ENCODE data around the gene ASAP3. TPM values are rescaled to one million over a fixed set of nuclear protein-coding genes. Genes with fewer than 3 reads are reported as not detected.

ASAP3 gene
- total RNA-seq: 0.42 TPM

GRCh38 chr1:23483321-23484252 lies at the start of gene ASAP3:
Gene ASAP3, minus strand, starts transcription at chr1:23484179. Its CDS starts 46 bp downstream, at chr1:23484133.
- no peaks in the 10 kb centered on the region for H3K9me3 ChIP-seq (ENCODE audit: low read depth, low read length)
- H3K4me1 ChIP-seq (ENCODE audit: insufficient read depth, low read length): peaks cover 15% of the 10 kb centered on the region
- H3K27me3 ChIP-seq (ENCODE audit: insufficient read depth, low read length): peaks cover 39% of the 10 kb centered on the region
- H3K4me3 ChIP-seq (ENCODE audit: low read length): peak within 1 kb of the TSS; percentile 38

- peaks cover 93% of the 10 kb centered on the region for H3K4me1 ChIP-seq (ENCODE audit: insufficient read depth, low read length)
- no peaks in the 10 kb centered on the region for H3K27me3 ChIP-seq (ENCODE audit: insufficient read depth, low read length)
- H3K9me3 ChIP-seq (ENCODE audit: low read depth, low read length): no peaks in the 10 kb centered on the region
- no peak overlapping the region for H3K4me3 ChIP-seq (ENCODE audit: low read length)
Observed at GRCh38 chr1:23533246-23534023, 49.5 kb upstream of the ASAP3 start.

GRCh38 chr1:23531562-23532094 lies 47.6 kb upstream of the ASAP3 start:
- H3K4me1 ChIP-seq (ENCODE audit: insufficient read depth, low read length): peaks cover 98% of the 10 kb centered on the region
- no peaks in the 10 kb centered on the region for H3K27me3 ChIP-seq (ENCODE audit: insufficient read depth, low read length)
- H3K4me3 ChIP-seq (ENCODE audit: low read length): no peak overlapping the region
- no peaks in the 10 kb centered on the region for H3K9me3 ChIP-seq (ENCODE audit: low read depth, low read length)

GRCh38 chr1:23530747-23531561 lies 47.0 kb upstream of the ASAP3 start, which contains the start of gene E2F2:
Gene E2F2, minus strand, starts transcription at chr1:23531233. Its CDS starts 440 bp downstream, at chr1:23530793.
- Histone ChIP-seq H3K27me3 (ENCODE audit: insufficient read depth, low read length) (no peaks in the 10 kb centered on the region), H3K9me3 (ENCODE audit: low read depth, low read length) (no peaks in the 10 kb centered on the region), H3K4me3 (ENCODE audit: low read length) (peak within 1 kb of the TSS; percentile 53), H3K4me1 (ENCODE audit: insufficient read depth, low read length) (peaks cover 98% of the 10 kb centered on the region)

- peak overlapping the region; percentile 53 for H3K4me3 ChIP-seq (ENCODE audit: low read length)
- no peaks in the 10 kb centered on the region for H3K9me3 ChIP-seq (ENCODE audit: low read depth, low read length)
- no peaks in the 10 kb centered on the region for H3K27me3 ChIP-seq (ENCODE audit: insufficient read depth, low read length)
- peaks cover 98% of the 10 kb centered on the region for H3K4me1 ChIP-seq (ENCODE audit: insufficient read depth, low read length)
Observed at GRCh38 chr1:23530087-23530746, 46.2 kb upstream of the ASAP3 start.

- peaks cover 98% of the 10 kb centered on the region for H3K4me1 ChIP-seq (ENCODE audit: insufficient read depth, low read length)
- H3K4me3 ChIP-seq (ENCODE audit: low read length): peak overlapping the region; percentile 42
- no peaks in the 10 kb centered on the region for H3K27me3 ChIP-seq (ENCODE audit: insufficient read depth, low read length)
- H3K9me3 ChIP-seq (ENCODE audit: low read depth, low read length): no peaks in the 10 kb centered on the region
Observed at GRCh38 chr1:23529146-23530086, 45.4 kb upstream of the ASAP3 start.

- Histone ChIP-seq H3K9me3 (ENCODE audit: low read depth, low read length) (no peaks in the 10 kb centered on the region), H3K27me3 (ENCODE audit: insufficient read depth, low read length) (no peaks in the 10 kb centered on the region), H3K4me1 (ENCODE audit: insufficient read depth, low read length) (peaks cover 98% of the 10 kb centered on the region), H3K4me3 (ENCODE audit: low read length) (peak overlapping the region; percentile 42)
Observed at GRCh38 chr1:23528250-23528978, 44.4 kb upstream of the ASAP3 start.

- Histone ChIP-seq H3K4me3 (ENCODE audit: low read length) (peak overlapping the region; percentile 42), H3K27me3 (ENCODE audit: insufficient read depth, low read length) (no peaks in the 10 kb centered on the region), H3K9me3 (ENCODE audit: low read depth, low read length) (no peaks in the 10 kb centered on the region), H3K4me1 (ENCODE audit: insufficient read depth, low read length) (peaks cover 98% of the 10 kb centered on the region)
Observed at GRCh38 chr1:23527900-23528249, 43.9 kb upstream of the ASAP3 start.

GRCh38 chr1:23527366-23527765 lies 43.4 kb upstream of the ASAP3 start:
- H3K4me1 ChIP-seq (ENCODE audit: insufficient read depth, low read length): peaks cover 98% of the 10 kb centered on the region
- H3K27me3 ChIP-seq (ENCODE audit: insufficient read depth, low read length): no peaks in the 10 kb centered on the region
- no peak overlapping the region for H3K4me3 ChIP-seq (ENCODE audit: low read length)
- H3K9me3 ChIP-seq (ENCODE audit: low read depth, low read length): no peaks in the 10 kb centered on the region

- Histone ChIP-seq H3K4me3 (ENCODE audit: low read length) (no peak overlapping the region), H3K4me1 (ENCODE audit: insufficient read depth, low read length) (peaks cover 97% of the 10 kb centered on the region), H3K9me3 (ENCODE audit: low read depth, low read length) (no peaks in the 10 kb centered on the region), H3K27me3 (ENCODE audit: insufficient read depth, low read length) (no peaks in the 10 kb centered on the region)
Observed at GRCh38 chr1:23526329-23527041, 42.5 kb upstream of the ASAP3 start.

- H3K4me3 ChIP-seq (ENCODE audit: low read length): no peak overlapping the region
- H3K27me3 ChIP-seq (ENCODE audit: insufficient read depth, low read length): no peaks in the 10 kb centered on the region
- H3K9me3 ChIP-seq (ENCODE audit: low read depth, low read length): no peaks in the 10 kb centered on the region
- H3K4me1 ChIP-seq (ENCODE audit: insufficient read depth, low read length): peaks cover 91% of the 10 kb centered on the region
Observed at GRCh38 chr1:23525558-23526250, 41.7 kb upstream of the ASAP3 start.

Data from mononuclear cell (primary cell).